SK-N-SH treated with all-trans-retinoic acid at 6 μM for 48 hours (cell line): ENCODE results near the gene CABLES1.
"Not testable (repeated sequence)": the region's sequence is repeated elsewhere in the genome, so short reads cannot be mapped to it uniquely, and the experiment has no call there.

ENCODE experiments used
- ATAC-seq: fragments of 200-7000 bp; cut with Tn5 transposase; 3 replicates; pipeline ENCODE4 v1.9.1; 2020; ENCODE audit warnings: mild to moderate bottlenecking, moderate library complexity
- BACH2 ChIP-seq: fragments of 250-450 bp; sonication (Bioruptor Pico); IDR thresholded peaks from 2 replicates; pipeline ENCODE4 v1.9.0; 2021; ENCODE audit warnings: mild to moderate bottlenecking, borderline replicate concordance
- CSDC2 ChIP-seq: fragments of 250-450 bp; sonication (Bioruptor Pico); IDR thresholded peaks from 2 replicates; pipeline ENCODE4 v1.5.0; 2020; ENCODE audit warnings: mild to moderate bottlenecking, moderate library complexity
- GLIS3 ChIP-seq: fragments of 250-450 bp; sonication (Bioruptor Pico); IDR thresholded peaks from 2 replicates; pipeline ENCODE4 v1.5.0; 2020; ENCODE audit warnings: mild to moderate bottlenecking, moderate library complexity
- ISL1 ChIP-seq: fragments of 250-450 bp; sonication (Bioruptor Pico); IDR thresholded peaks from 2 replicates; pipeline ENCODE4 v2.1.2; 2022; ENCODE audit warnings: mild to moderate bottlenecking, moderate library complexity
- OSR1 ChIP-seq: fragments of 250-450 bp; sonication (Bioruptor Pico); IDR thresholded peaks from 2 replicates; pipeline ENCODE4 v1.8.0; 2022; ENCODE audit warnings: moderate library complexity, mild to moderate bottlenecking, inconsistent platforms
- PPARA ChIP-seq: fragments of 250-450 bp; sonication (Bioruptor Pico); IDR thresholded peaks from 2 replicates; pipeline ENCODE4 v1.5.0; 2020; ENCODE audit warnings: mild to moderate bottlenecking, borderline replicate concordance
- RARB ChIP-seq: fragments of 250-450 bp; sonication (Bioruptor Pico); IDR thresholded peaks from 2 replicates; pipeline ENCODE4 v1.8.0; 2021; ENCODE audit warnings: mild to moderate bottlenecking, moderate library complexity
- ZC3H10 ChIP-seq: fragments of 250-450 bp; sonication (Bioruptor Pico); IDR thresholded peaks from 2 replicates; pipeline ENCODE4 v1.5.1; 2021; ENCODE audit warnings: mild to moderate bottlenecking, moderate library complexity
- ZFP3 ChIP-seq: fragments of 250-450 bp; sonication (Bioruptor Pico); IDR thresholded peaks from 2 replicates; pipeline ENCODE4 v1.5.0; 2020; ENCODE audit warnings: mild to moderate bottlenecking, moderate library complexity
- ZFP30 ChIP-seq: fragments of 450-650 bp; formaldehyde crosslinking; IDR thresholded peaks from 2 replicates; pipeline ENCODE4 v1.5.0; 2022; ENCODE audit warnings: mild to moderate bottlenecking, moderate library complexity
- ZNF565 ChIP-seq: fragments of 450-650 bp; formaldehyde crosslinking; conservative IDR thresholded peaks from 2 replicates; pipeline ENCODE4 v1.5.0; 2020; ENCODE audit warnings: low read depth, mild to moderate bottlenecking, moderate library complexity
- ZNF70 ChIP-seq: fragments of 450-650 bp; formaldehyde crosslinking; IDR thresholded peaks from 2 replicates; pipeline ENCODE4 v1.5.0; 2020; ENCODE audit warnings: mild to moderate bottlenecking, moderate library complexity
- ZNF8 ChIP-seq: fragments of 450-650 bp; formaldehyde crosslinking; IDR thresholded peaks from 2 replicates; pipeline ENCODE4 v1.5.0; 2020; ENCODE audit warnings: mild to moderate bottlenecking, moderate library complexity
- TF ChIP-seq, protein P1 (sequence below): fragments of 250-450 bp; sonication (Bioruptor Pico); IDR thresholded peaks from 2 replicates; pipeline ENCODE4 v1.5.1; 2021; ENCODE audit warnings: mild to moderate bottlenecking, moderate library complexity
- TF ChIP-seq, protein P2 (sequence below): fragments of 250-450 bp; sonication (Bioruptor Pico); IDR thresholded peaks from 2 replicates; pipeline ENCODE4 v1.5.1; 2020; ENCODE audit warnings: low read depth, mild to moderate bottlenecking, moderate library complexity
- TF ChIP-seq, protein P3 (sequence below): fragments of 250-450 bp; sonication (Bioruptor Pico); IDR thresholded peaks from 2 replicates; pipeline ENCODE4 v1.8.0; 2020; ENCODE audit warnings: mild to moderate bottlenecking, moderate library complexity, borderline replicate concordance
- TF ChIP-seq, protein P4 (sequence below): fragments of 250-450 bp; sonication (Bioruptor Pico); IDR thresholded peaks from 2 replicates; pipeline ENCODE4 v1.8.0; 2021; ENCODE audit warnings: low read depth, mild to moderate bottlenecking, moderate library complexity, borderline replicate concordance
- TF ChIP-seq, protein P5 (sequence below): fragments of 250-450 bp; sonication (Bioruptor Pico); IDR thresholded peaks from 2 replicates; pipeline ENCODE4 v1.5.0; 2020; ENCODE audit warnings: mild to moderate bottlenecking, moderate library complexity

CABLES1 gene

DNA sequence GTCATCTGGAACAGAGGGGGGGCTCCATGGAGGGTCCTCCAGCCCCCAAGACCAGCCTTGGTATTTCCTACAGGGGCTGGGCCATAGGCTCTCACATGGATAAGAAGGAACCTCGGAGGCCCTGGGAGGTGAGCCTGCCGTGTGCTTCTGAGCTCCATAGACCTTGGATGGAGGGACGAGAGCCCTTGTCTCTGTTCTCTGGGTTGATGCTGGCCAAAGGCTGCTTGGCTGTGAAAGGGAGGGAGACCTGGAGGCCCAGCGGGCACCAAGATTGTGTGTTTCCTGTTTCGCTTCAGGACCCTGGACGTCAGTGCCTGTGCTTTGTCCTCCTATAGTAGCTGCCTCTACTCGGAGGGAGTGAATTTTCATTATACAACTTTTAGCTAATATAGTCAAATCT, 20.8 kb downstream of the CABLES1 start:
- TF ChIP-seq ZFP30 (CRISPR knock-in tag) = no peak
- TF ChIP-seq ZNF8 (CRISPR knock-in tag) = no peak
- no peak for TF ChIP-seq BACH2 (CRISPR knock-in tag)
- TF ChIP-seq OSR1 = no peak
- TF ChIP-seq ZNF70 (CRISPR knock-in tag) = no peak
- TF ChIP-seq, protein P1, sequence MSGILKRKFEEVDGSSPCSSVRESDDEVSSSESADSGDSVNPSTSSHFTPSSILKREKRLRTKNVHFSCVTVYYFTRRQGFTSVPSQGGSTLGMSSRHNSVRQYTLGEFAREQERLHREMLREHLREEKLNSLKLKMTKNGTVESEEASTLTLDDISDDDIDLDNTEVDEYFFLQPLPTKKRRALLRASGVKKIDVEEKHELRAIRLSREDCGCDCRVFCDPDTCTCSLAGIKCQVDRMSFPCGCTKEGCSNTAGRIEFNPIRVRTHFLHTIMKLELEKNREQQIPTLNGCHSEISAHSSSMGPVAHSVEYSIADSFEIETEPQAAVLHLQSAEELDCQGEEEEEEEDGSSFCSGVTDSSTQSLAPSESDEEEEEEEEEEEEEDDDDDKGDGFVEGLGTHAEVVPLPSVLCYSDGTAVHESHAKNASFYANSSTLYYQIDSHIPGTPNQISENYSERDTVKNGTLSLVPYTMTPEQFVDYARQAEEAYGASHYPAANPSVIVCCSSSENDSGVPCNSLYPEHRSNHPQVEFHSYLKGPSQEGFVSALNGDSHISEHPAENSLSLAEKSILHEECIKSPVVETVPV (CRISPR knock-in tag) = no peak
- TF ChIP-seq GLIS3 = no peak
- TF ChIP-seq, protein P2, sequence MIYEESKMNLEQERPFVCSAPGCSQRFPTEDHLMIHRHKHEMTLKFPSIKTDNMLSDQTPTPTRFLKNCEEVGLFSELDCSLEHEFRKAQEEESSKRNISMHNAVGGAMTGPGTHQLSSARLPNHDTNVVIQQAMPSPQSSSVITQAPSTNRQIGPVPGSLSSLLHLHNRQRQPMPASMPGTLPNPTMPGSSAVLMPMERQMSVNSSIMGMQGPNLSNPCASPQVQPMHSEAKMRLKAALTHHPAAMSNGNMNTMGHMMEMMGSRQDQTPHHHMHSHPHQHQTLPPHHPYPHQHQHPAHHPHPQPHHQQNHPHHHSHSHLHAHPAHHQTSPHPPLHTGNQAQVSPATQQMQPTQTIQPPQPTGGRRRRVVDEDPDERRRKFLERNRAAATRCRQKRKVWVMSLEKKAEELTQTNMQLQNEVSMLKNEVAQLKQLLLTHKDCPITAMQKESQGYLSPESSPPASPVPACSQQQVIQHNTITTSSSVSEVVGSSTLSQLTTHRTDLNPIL = no peak
- no peak for TF ChIP-seq ZC3H10
- TF ChIP-seq ISL1 (CRISPR knock-in tag) = no peak
- no peak for TF ChIP-seq CSDC2
- no peak for TF ChIP-seq ZFP3 (CRISPR knock-in tag)
- TF ChIP-seq, protein P3, sequence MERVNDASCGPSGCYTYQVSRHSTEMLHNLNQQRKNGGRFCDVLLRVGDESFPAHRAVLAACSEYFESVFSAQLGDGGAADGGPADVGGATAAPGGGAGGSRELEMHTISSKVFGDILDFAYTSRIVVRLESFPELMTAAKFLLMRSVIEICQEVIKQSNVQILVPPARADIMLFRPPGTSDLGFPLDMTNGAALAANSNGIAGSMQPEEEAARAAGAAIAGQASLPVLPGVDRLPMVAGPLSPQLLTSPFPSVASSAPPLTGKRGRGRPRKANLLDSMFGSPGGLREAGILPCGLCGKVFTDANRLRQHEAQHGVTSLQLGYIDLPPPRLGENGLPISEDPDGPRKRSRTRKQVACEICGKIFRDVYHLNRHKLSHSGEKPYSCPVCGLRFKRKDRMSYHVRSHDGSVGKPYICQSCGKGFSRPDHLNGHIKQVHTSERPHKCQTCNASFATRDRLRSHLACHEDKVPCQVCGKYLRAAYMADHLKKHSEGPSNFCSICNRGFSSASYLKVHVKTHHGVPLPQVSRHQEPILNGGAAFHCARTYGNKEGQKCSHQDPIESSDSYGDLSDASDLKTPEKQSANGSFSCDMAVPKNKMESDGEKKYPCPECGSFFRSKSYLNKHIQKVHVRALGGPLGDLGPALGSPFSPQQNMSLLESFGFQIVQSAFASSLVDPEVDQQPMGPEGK (CRISPR knock-in tag) = no peak
- ATAC-seq = no peak

DNA sequence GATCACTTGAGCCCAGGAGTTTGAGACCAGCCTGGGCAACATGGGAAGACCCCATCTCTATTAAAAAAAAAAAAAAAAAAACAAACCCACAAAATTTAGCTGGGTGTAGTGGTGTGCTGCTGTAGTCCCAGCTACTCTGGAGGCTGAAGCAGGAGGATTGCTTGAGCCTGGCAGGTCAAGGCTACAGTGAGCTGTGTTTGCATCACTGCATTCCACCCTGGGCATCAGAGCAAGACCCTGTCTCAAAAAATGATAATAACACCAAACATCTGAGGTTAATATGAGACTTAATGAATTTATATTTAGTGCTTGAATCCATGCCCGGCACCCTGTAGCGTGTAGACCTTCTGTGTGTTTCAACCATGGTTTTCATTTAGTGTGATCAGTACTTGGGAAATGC, 22.8 kb downstream of the CABLES1 start:
- no peak for TF ChIP-seq ZNF70 (CRISPR knock-in tag)
- TF ChIP-seq, all 23 proteins: peak for 0
- no peak for ATAC-seq

DNA sequence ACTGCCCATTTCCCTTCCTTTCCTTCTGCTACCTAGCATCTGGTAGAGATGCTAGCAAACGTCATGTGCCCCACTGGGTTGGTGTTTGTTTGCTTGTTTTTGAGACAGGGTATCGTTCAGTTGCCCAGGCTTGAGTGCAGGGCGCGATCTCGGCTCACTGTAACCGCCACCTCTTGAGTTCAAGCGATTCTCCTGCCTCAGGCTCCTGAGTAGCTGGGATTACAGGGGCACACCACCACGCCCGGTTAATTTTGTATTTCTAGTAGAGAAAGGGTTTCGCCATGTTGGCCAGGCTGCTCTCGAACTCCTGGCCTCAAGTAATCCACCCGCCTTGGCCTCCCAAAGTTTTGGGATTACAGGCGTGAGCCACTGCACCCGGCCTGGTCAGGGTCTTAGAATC, 23.6 kb downstream of the CABLES1 start:
- not testable (repeated sequence) for ATAC-seq

DNA sequence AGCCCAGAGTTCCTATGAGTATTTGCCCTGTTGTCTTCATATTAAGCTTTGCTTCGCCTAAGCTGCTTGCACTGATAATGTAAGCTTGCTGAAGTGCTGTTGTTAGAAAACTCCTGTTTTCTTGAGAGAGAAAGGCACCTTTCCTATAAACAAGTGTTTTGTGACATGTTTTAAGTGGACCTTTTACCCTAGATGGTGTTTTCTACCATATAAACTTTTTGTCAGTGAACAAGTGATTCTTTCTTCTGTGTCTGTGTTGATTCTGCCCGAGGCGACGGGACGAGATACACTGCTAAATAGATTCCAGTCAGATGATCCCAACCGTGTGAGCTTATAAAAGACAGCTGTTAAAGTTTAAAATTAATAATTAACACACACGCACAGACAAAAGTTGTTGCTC, 24.1 kb downstream of the CABLES1 start:
- ATAC-seq = no peak
- TF ChIP-seq PPARA (no peak), ZNF565 (no peak), ZNF70 (CRISPR knock-in tag) (no peak), RARB (CRISPR knock-in tag) (no peak)
- TF ChIP-seq, protein P4, sequence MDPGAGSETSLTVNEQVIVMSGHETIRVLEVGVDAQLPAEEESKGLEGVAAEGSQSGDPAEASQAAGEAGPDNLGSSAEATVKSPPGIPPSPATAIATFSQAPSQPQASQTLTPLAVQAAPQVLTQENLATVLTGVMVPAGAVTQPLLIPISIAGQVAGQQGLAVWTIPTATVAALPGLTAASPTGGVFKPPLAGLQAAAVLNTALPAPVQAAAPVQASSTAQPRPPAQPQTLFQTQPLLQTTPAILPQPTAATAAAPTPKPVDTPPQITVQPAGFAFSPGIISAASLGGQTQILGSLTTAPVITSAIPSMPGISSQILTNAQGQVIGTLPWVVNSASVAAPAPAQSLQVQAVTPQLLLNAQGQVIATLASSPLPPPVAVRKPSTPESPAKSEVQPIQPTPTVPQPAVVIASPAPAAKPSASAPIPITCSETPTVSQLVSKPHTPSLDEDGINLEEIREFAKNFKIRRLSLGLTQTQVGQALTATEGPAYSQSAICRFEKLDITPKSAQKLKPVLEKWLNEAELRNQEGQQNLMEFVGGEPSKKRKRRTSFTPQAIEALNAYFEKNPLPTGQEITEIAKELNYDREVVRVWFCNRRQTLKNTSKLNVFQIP (CRISPR knock-in tag) = no peak
- TF ChIP-seq, protein P5, sequence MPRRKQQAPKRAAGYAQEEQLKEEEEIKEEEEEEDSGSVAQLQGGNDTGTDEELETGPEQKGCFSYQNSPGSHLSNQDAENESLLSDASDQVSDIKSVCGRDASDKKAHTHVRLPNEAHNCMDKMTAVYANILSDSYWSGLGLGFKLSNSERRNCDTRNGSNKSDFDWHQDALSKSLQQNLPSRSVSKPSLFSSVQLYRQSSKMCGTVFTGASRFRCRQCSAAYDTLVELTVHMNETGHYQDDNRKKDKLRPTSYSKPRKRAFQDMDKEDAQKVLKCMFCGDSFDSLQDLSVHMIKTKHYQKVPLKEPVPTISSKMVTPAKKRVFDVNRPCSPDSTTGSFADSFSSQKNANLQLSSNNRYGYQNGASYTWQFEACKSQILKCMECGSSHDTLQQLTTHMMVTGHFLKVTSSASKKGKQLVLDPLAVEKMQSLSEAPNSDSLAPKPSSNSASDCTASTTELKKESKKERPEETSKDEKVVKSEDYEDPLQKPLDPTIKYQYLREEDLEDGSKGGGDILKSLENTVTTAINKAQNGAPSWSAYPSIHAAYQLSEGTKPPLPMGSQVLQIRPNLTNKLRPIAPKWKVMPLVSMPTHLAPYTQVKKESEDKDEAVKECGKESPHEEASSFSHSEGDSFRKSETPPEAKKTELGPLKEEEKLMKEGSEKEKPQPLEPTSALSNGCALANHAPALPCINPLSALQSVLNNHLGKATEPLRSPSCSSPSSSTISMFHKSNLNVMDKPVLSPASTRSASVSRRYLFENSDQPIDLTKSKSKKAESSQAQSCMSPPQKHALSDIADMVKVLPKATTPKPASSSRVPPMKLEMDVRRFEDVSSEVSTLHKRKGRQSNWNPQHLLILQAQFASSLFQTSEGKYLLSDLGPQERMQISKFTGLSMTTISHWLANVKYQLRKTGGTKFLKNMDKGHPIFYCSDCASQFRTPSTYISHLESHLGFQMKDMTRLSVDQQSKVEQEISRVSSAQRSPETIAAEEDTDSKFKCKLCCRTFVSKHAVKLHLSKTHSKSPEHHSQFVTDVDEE (CRISPR knock-in tag) = no peak
- TF ChIP-seq, protein P3 (CRISPR knock-in tag) = no peak
